Measurements from ENCODE around the gene ADAMTS12. TPM values are rescaled to one million over a fixed set of nuclear protein-coding genes. Genes with fewer than 3 reads are reported as not detected.

ADAMTS12 gene
- total and polyA plus RNA-seq, 2 of the 8 experiments (the other 6 are each of a cell fraction or from before 2014, with no cell fraction given), result 6.4 to 12.8 TPM

- H4K91ac ChIP-seq (replicated peaks; ENCODE audit: insufficient read length, low read length), result no peak overlapping the region
- no peak overlapping the region for H4K5ac ChIP-seq (ENCODE audit: insufficient read length, low read depth, low read length)
- H2BK120ac ChIP-seq (replicated peaks; ENCODE audit: low read depth, low read length), result no peak overlapping the region
- H2AK5ac ChIP-seq (ENCODE audit: low read depth, low read length), result no peak overlapping the region
- H3K4me1 ChIP-seq (replicated peaks in 1 of 4; ENCODE audit: control insufficient read depth in 3 of 4, insufficient read depth in 4 of 4, low read length in 3 of 4), result peaks cover 0 to 6% (median under 1%) of the 10 kb centered on the region in 4 experiments; a peak in 1 of 7 replicates
- H3K9me3 ChIP-seq (ENCODE audit: insufficient read depth in 2 of 2, low read depth in 1 of 2, low read length in 1 of 2), result no peaks in the 10 kb centered on the region
- H2BK20ac ChIP-seq (ENCODE audit: low read length), result no peak overlapping the region
- no peak overlapping the region for H3K18ac ChIP-seq (ENCODE audit: extremely low read depth, low read length)
- no peak overlapping the region for H3K23ac ChIP-seq (ENCODE audit: insufficient read length)
- H3K27me3 ChIP-seq (replicated peaks in 1 of 4; ENCODE audit: control insufficient read depth in 3 of 4, extremely low read depth in 1 of 4, insufficient read depth in 3 of 4, low read length in 3 of 4), result no peaks in the 10 kb centered on the region
- H3K4me3 ChIP-seq (ENCODE audit: extremely low read depth in 1 of 4, insufficient read depth in 2 of 4, low read depth in 3 of 4, low read length in 4 of 4), result no peak overlapping the region
- POLR2A ChIA-PET (ENCODE audit: partially characterized antibody), result interaction anchor here (1.6 kb wide), 1 partner anchor 10 kb away, joined by 4 read pairs; no protein-coding TSS in a partner anchor
- H3K27ac ChIP-seq (ENCODE audit: low read depth, low read length), result no peak overlapping the region
- H4K20me1 ChIP-seq (replicated peaks in 1 of 2; ENCODE audit: control insufficient read depth in 1 of 2, insufficient read depth in 2 of 2, low read length in 2 of 2), result no peaks in the 10 kb centered on the region
- H3K79me2 ChIP-seq (ENCODE audit: control insufficient read depth in 1 of 2, insufficient read depth in 2 of 2, low read length in 2 of 2), result no peaks in the 10 kb centered on the region
- H2AFZ ChIP-seq (ENCODE audit: low read length), result no peak overlapping the region
- no peak overlapping the region for H4K8ac ChIP-seq (ENCODE audit: extremely low read depth, insufficient read depth, low read length)
- H3K56ac ChIP-seq (replicated peaks; ENCODE audit: insufficient read length, low read depth, low read length), result no peak overlapping the region
- FAIRE-seq, result no peak
- WGBS, 2 experiments (ENCODE audit: extremely low coverage in 1 of 2, insufficient coverage in 1 of 2, insufficient read length in 1 of 2, insufficient replicate concordance in 2 of 2, low coverage in 1 of 2, low lambda C conversion rate in 2 of 2, missing lambda C conversion rate in 1 of 2), result 96% methylated on average over 2 of the region's 2 CpGs; no CpG with 5 or more reads in 1 of the 2 experiments
- H2BK12ac ChIP-seq (ENCODE audit: low read depth, low read length), result no peak overlapping the region
- no peak overlapping the region for H3K4ac ChIP-seq (replicated peaks; ENCODE audit: insufficient read length, low read depth, low read length)
- no peaks in the 10 kb centered on the region for H3K36me3 ChIP-seq (ENCODE audit: control insufficient read depth in 2 of 4, insufficient read depth in 4 of 4, low read length in 3 of 4)
- H3K79me1 ChIP-seq (ENCODE audit: low read depth, low read length), result no peaks in the 10 kb centered on the region
- no peak for DNase-seq (ENCODE audit: low read depth in 1 of 2, low spot score in 2 of 2)
- CTCF ChIA-PET (ENCODE audit: partially characterized antibody), result interaction anchor here (1.1 to 6.7 kb wide), 5 partner anchors 8 to 330 kb away, joined by 3 to 55 read pairs (median 4); no protein-coding TSS in a partner anchor
- H2BK15ac ChIP-seq (ENCODE audit: low read length), result no peak overlapping the region
- no peaks in the 10 kb centered on the region for H3K23me2 ChIP-seq (ENCODE audit: low read depth, low read length)
- no peak overlapping the region for H3K9ac ChIP-seq (replicated peaks in 1 of 4; ENCODE audit: extremely low read depth in 1 of 4, low read depth in 3 of 4, low read length in 3 of 4)
- no peak overlapping the region for H3K14ac ChIP-seq (ENCODE audit: insufficient read length)
- H2BK5ac ChIP-seq (ENCODE audit: low read depth, low read length), result no peak overlapping the region
- H3K4me2 ChIP-seq (ENCODE audit: insufficient read depth in 1 of 2, low read depth in 2 of 2, low read length in 2 of 2), result no peak overlapping the region
- TF ChIP-seq NANOG (IDR thresholded peaks at IDR 0.05; ENCODE audit: insufficient read depth, low read depth, low read length, poor library complexity, severe bottlenecking), result no peak
- TF ChIP-seq, protein P1, sequence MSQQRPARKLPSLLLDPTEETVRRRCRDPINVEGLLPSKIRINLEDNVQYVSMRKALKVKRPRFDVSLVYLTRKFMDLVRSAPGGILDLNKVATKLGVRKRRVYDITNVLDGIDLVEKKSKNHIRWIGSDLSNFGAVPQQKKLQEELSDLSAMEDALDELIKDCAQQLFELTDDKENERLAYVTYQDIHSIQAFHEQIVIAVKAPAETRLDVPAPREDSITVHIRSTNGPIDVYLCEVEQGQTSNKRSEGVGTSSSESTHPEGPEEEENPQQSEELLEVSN (IDR thresholded peaks at IDR 0.05), result no peak
- no peak for TF ChIP-seq CHD1 (IDR thresholded peaks at IDR 0.05; ENCODE audit: low read depth, low read length)
- TF ChIP-seq EP300 (IDR thresholded peaks at IDR 0.05; ENCODE audit: borderline replicate concordance in 1 of 2, low read depth in 2 of 2, low read length in 2 of 2), result no peak
- TF ChIP-seq GTF2F1 (IDR thresholded peaks at IDR 0.05; ENCODE audit: borderline replicate concordance, low read depth, low read length), result no peak
These were observed 287.3 kb downstream of the ADAMTS12 start for GRCh38 chr5:33604503-33604902.

Data from H1 (cell line).